HPDE6-E6E7 (cell line): ENCODE data around the gene SLC6A17.

Experiments used
- DNase-seq: peaks from one replicate; pipeline ENCODE4 v3.0.0; 2011; ENCODE audit warnings: missing footprints; ENCODE audit errors: extremely low spot score

The SLC6A17 gene

DNA sequence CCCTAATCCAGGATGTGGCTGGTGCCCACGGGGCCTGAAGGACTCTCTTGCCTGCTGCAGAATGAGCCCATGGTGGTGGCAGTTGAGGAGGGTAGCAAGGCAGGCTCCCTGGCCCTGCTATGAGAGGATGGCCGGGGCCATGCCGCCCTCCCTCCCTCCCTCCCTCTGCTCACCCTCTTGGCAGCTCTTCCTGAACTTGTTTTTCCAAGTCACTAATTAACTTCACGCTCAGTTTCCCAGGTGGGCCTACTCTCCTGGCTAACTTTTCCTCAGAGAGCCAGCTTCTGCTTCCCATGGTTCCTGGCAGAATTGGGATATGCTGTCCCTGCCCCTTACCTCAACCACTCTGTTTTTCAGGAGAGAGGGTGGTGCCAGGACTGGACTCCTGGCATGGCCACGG is 70.0 kb downstream of the SLC6A17 start:
- no peak for DNase-seq

- DNase-seq = no peak
Measured at GRCh38 chr1:110221119-110221518, 70.8 kb downstream of the SLC6A17 start.

GRCh38 chr1:110223127-110223526 is 72.8 kb downstream of the SLC6A17 start:
- DNase-seq = no peak

- DNase-seq = no peak
Measured at GRCh38 chr1:110223581-110223980, 73.3 kb downstream of the SLC6A17 start.

DNA sequence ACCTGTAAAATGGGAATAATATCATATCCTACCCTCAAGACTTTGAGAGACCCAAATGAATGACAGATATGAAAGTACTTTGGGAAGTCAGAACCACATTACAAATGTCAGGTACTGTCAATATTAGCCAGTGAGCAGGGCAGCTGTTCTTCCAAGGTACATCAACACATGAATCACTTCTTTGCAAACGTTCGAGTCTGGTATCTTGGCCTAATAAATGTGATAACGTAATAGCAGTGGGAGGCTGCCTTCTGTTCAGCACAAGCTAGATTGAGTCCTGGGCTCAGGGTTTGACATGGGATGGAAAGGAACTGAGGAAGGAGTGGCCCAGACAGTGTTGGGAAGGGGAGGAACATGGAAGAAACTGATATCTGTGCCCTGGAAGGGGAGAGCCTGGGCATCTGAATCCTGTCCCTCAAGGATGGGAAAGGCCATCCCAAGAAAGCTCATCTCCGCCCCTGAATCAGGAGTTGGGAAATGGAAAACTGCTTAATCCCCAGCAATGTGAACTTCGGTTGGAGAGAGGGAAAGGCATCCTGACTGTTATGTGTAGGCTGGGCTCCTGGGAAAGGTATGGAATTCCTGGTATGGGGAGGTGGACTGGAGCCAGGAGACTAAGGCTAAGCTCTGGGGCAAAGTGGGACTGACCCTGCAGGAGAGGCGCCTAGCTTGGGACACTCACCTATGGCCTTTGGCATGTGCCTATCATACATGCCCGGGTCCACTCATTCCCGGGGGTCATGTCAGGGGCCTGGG is 74.1 kb downstream of the SLC6A17 start:
- no peak for DNase-seq

DNA sequence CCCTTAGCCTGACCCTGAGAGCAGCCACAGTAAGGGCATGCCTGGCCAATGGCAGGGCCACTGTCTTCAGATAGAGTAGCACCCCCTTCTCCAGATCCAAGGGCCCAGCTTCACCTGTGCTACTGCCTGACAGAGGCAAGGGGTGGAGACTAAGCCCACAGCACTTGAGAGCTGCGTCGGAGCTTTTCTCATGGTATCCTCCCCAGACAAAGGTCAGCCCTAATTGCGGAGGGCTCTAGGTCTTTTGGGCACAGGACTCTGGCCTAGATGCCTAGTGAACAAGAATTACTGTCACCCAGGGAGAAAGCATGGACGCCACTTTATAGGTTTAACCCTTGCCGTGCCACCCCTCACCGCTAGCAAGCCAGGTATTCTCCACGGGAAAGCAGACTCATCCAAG is 74.9 kb downstream of the SLC6A17 start:
- DNase-seq = no peak

DNA sequence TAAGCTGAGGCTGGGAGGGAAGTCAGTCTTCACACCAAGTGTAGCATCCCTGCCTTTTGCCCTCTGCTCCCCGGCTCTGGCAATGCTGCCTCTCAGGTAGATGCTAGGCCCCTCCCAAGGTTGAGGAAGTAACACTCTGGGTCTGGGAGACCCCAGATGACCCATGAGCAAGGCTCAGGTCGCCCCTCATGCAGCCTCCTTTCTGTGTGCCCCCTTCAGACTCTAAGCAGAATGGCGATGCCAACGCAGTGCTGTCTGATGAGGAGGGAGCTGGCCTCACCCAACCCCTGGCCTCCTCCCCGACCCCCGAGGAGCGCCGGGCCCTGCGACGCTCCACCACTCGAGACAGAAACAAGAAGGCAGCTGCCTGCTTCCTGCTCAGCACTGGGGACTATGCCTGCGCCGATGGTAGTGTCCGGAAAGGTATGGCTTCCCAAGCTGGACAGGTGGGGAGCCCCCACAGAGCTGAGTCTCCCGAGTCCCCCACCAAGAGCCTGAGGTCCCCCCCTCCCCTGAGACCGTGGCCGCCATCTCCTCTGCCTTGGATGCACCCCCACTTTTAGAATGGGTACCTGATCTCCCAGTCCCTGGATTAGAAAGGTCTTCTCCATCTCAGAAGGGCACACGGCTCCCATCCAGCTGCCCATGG is 75.6 kb downstream of the SLC6A17 start:
- no peak for DNase-seq

- no peak for DNase-seq
Measured at GRCh38 chr1:110227774-110228173, 77.5 kb downstream of the SLC6A17 start.

DNA sequence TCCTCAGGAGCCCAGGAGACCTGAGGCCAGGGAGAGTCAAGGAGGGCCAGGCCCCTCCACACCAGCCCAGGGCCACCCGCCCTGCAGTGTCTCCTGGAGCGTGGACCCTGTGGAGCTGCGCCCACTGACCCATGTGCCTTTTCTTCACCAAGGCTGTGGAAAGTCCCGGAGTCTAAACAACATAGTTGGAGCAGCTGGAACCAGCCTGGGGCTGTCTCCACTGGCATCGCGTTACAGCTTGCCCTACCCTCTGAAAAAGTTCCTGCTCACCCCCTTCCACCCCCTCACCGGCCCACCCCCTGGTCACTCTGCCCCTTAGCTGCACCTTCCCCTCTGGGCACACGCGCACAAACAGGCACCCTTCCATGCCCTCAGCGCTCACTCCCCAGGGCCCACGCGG is 78.1 kb downstream of the SLC6A17 start:
- DNase-seq = no peak

DNA sequence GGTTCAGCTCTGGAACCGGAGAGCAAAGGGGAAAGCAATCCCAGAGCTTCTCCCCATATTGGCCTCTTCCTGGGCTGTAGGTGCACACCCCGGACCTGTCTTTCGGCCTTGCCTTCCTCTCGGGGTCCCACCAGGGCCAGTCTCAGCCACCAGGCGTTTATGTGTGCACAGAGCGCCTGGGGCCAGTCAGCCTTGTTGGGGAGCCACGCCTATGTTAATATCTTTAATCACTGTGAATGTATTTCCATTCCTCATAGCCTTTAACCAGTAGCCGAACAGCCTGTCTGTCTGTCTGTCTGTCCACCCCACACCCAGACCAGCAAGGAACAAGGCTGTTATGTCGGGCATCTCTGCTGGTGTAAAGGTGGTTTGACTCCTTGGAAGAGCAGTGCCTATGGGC is 78.6 kb downstream of the SLC6A17 start:
- DNase-seq = no peak

DNA sequence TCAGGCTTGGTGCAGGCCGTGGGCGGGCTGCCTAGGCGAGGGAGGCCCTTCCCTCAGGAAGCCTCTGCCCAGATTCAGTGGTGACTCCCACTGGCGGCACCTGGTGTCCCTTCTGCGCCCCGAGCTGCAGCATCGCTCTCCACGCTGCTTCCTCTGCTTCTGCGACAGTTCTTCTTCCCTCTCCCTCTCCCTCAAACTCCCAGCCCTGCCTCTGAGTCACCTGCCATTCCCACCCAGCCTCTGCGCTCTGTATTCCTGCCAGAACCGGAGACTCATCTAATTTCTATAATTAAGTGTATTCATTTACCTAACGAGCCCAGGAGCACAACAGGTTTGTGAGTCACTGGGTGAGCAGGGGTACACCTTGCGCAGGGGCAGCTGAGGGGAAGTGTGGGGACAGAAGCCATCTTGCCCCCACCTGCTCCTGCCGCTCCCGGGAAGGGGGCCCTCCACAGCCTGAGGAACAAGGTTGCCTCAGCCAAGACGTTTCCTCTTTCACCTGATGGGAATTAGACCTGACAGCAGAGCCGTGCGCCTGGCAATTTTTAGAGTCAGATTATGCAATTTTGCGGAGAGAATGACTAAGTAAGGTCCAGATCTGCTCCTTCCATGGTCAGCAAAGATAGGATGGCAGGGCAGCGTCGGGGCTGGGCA is 79.2 kb downstream of the SLC6A17 start:
- peak; percentile 75 for DNase-seq

GRCh38 chr1:110230381-110231199 is 80.3 kb downstream of the SLC6A17 start:
- no peak for DNase-seq

DNA sequence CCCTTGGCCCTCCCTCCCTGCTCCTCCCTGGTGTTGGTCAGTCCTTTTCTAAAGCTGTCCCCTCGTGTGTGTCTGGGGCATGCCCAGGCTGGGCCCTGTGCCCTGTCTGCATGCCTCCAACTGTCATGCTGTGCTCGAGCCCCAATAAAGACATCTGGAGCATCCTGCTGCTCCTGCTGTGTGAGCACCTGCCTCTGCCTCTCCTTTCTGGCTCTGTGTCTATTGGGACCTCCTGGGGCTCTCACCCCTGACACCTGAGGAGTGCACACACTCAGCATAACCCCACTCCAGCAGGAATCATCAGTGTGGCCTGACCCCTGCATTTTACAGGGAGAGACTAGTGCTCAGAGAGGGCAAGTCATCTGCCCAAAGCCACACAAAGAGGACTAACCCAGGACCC is 83.6 kb downstream of the SLC6A17 start:
- DNase-seq = no peak

GRCh38 chr1:110234691-110235090 is 84.4 kb downstream of the SLC6A17 start:
- peak; percentile 27 for DNase-seq

DNA sequence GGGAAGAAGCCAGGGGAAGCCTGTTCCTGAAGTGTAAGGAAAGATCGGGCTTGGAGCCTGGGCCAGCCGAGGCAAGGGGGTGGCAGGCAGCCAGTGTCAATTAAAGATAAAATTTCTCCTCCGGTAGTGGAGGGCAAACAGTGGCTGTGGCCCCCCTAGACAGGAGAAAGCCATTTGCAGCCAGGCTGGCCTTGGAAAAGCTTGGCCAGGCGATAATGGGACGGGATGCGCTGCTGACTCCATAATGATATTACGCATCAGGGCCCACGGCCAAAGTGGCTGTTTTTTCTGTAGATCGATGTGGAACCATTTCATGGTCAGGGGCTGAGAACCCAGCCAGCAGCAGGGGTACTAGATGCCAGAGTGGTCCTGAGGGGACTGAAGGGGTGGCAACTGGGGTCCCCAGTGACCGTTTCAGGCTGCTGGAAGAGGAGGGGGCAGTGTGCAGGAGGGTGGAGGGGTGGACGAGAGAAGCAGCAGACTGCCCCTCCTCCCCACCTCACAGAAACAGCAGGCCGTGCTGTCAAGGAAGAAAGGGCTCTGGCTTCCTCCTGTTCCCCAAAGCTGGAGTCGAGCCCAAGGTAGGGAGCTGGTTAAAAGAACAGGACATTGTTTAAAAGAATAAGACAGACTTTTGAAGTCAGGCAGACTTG is 85.0 kb downstream of the SLC6A17 start:
- no peak for DNase-seq

DNA sequence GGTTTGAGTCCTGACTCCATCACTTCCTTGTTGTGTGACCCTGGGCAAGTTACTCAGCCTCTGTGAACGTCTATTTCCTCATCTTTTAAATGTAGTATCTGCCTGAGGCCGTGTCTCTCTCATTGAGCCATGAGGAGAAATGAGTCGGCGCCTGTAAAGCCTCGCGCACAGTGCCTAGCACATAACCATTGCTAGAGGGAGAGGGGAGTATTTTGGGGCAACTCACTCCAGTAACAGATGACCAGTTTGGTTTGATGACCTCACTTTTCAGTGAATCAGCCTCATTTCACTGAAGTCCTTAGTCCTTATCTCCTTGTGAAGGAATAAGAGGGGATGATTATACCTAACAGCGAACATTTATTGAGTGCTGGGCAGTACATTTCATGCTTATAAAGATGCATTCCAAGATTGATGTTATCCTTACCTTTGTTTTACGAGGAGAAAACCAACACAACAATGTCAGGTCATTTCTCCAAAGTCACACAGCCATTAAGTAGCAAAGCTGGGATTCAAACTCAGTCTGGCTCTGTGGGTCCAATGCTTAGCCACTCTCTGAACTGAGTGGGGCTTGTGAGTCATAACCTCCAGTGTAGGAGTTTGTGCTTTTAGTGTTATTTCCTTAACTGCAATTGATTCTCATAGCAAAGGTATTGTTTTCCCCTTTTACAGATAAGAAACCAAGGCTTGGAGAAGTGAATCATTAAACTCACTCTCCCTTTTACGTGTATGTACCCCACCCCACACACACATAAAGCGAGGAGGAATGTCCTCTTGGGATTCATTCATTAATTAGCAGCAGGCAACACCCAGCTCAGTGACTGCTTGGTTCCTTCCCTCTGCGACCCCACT is 85.8 kb downstream of the SLC6A17 start:
- DNase-seq = peak; percentile 78

GRCh38 chr1:110237386-110238152 is 87.3 kb downstream of the SLC6A17 start:
- DNase-seq = no peak

GRCh38 chr1:110239441-110240430 is 89.4 kb downstream of the SLC6A17 start:
- DNase-seq = no peak
